ENCODE measurements around the gene MSL1. TPM values are rescaled to one million over a fixed set of nuclear protein-coding genes. Genes with fewer than 3 reads are reported as not detected.
A peak's percentile ranks its signal among the peaks of the same experiment; 100 is the strongest.

Gene MSL1
- total RNA-seq, 4 donors from 2014 or later, result 69.9 to 101 (median 80.4) TPM

- Histone ChIP-seq H3K4me3 (replicated peaks in 1 of 3) (no peak overlapping the region), H3K27ac (peak overlapping the region in 1 of 3 donors; percentile 14)
- 87 to 89% methylated on average over 3 of the region's 3 CpGs for WGBS, 2 donors
Observed at GRCh38 chr17:40158438-40159013, 36.8 kb downstream of the MSL1 start.

GRCh38 chr17:40159456-40159855 lies 37.7 kb downstream of the MSL1 start:
- WGBS, 2 donors, result 91 to 94% methylated on average over 6 of the region's 6 CpGs
- peaks cover 32 to 39% of the 10 kb centered on the region in 2 donors for H3K36me3 ChIP-seq
- peaks cover 0 to 6% of the 10 kb centered on the region in 2 donors for H3K4me1 ChIP-seq

More at GRCh38 chr17:40158438-40159013, 36.8 kb downstream of the MSL1 start:
- TF ChIP-seq CTCF (IDR thresholded peaks at IDR 0.05), result no peak
- no peak for TF ChIP-seq POLR2A (IDR thresholded peaks at IDR 0.05)
- Histone ChIP-seq H3K9me3 (no peaks in the 10 kb centered on the region), H3K4me1 (peaks cover 0 to 6% of the 10 kb centered on the region in 2 donors), H3K36me3 (peaks cover 32 to 33% of the 10 kb centered on the region in 2 donors), H3K27me3 (no peaks in the 10 kb centered on the region)
- no peak for DNase-seq
- intact Hi-C loops (cut with DNase I), result no loop called here

GRCh38 chr17:40167685-40168261 lies 46.0 kb downstream of the MSL1 start:
- 83 to 91% methylated on average over 3 of the region's 3 CpGs for WGBS, 2 donors
- no peak for DNase-seq
- H3K36me3 ChIP-seq, result peaks cover 52 to 77% of the 10 kb centered on the region in 2 donors
- peak overlapping the region; percentile 45 to 66 (median 66) for H3K27ac ChIP-seq
- intact Hi-C loops (cut with DNase I), result loop anchor here (5.0 to 10.0 kb wide), 3 partner anchors 45 to 150 kb away; partner anchors contain the start of genes CSF3, MSL1 and THRA
- H3K9me3 ChIP-seq, result no peaks in the 10 kb centered on the region
- H3K27me3 ChIP-seq, result no peaks in the 10 kb centered on the region
- TF ChIP-seq POLR2A (IDR thresholded peaks at IDR 0.05) (no peak), CTCF (IDR thresholded peaks at IDR 0.05) (no peak)
- peaks cover 12 to 21% of the 10 kb centered on the region in 2 donors for H3K4me1 ChIP-seq
- H3K4me3 ChIP-seq (replicated peaks in 1 of 3), result no peak overlapping the region

More at GRCh38 chr17:40159456-40159855, 37.7 kb downstream of the MSL1 start:
- TF ChIP-seq CTCF (IDR thresholded peaks at IDR 0.05), result no peak
- no peak for TF ChIP-seq POLR2A (IDR thresholded peaks at IDR 0.05)
- DNase-seq, result no peak
- Histone ChIP-seq H3K27ac (no peak overlapping the region), H3K27me3 (no peaks in the 10 kb centered on the region), H3K9me3 (no peaks in the 10 kb centered on the region), H3K4me3 (replicated peaks in 1 of 3) (no peak overlapping the region)
- intact Hi-C loops (cut with DNase I), result no loop called here

- DNase-seq, result peak; percentile 42 to 46
- Histone ChIP-seq H3K27me3 (no peaks in the 10 kb centered on the region), H3K4me3 (replicated peaks in 1 of 3) (no peak overlapping the region), H3K36me3 (peaks cover 46 to 75% of the 10 kb centered on the region in 2 donors), H3K4me1 (peaks cover 12 to 21% of the 10 kb centered on the region in 2 donors), H3K27ac (peak overlapping the region; percentile 45 to 66 (median 66)), H3K9me3 (no peaks in the 10 kb centered on the region)
- 44 to 45% methylated on average over 11 of the region's 11 CpGs for WGBS, 2 donors
- intact Hi-C loops (cut with DNase I), result loop anchor here (5.0 to 10.0 kb wide), 3 partner anchors 46 to 151 kb away; partner anchors contain the start of genes CSF3, MSL1 and THRA
- TF ChIP-seq CTCF (IDR thresholded peaks at IDR 0.05) (peak; percentile 54 to 99 (median 90)), POLR2A (IDR thresholded peaks at IDR 0.05) (no peak)
Observed at GRCh38 chr17:40168262-40168832, 46.6 kb downstream of the MSL1 start.

- TF ChIP-seq POLR2A (IDR thresholded peaks at IDR 0.05), result no peak
- no peak for TF ChIP-seq CTCF (IDR thresholded peaks at IDR 0.05)
- 88 to 100% methylated on average over 2 of the region's 2 CpGs for WGBS, 2 donors
- no peaks in the 10 kb centered on the region for H3K27me3 ChIP-seq
- H3K36me3 ChIP-seq, result peaks cover 37 to 56% of the 10 kb centered on the region in 2 donors
- no peak overlapping the region for H3K4me3 ChIP-seq (replicated peaks in 1 of 3)
- H3K27ac ChIP-seq, result no peak overlapping the region
- peaks cover 12 to 21% of the 10 kb centered on the region in 2 donors for H3K4me1 ChIP-seq
- no peak for DNase-seq
- H3K9me3 ChIP-seq, result no peaks in the 10 kb centered on the region
- intact Hi-C loops (cut with DNase I), result no loop called here
Observed at GRCh38 chr17:40170325-40170724, 48.6 kb downstream of the MSL1 start.
